ENCODE results near the gene PBOV1.

PBOV1 gene

GRCh38 chr6:138196122-138196738 lies 22.1 kb downstream of the PBOV1 start:
- H3K36me3 ChIP-seq (ENCODE audit: low read depth), result no peaks in the 10 kb centered on the region
- TF ChIP-seq, protein P1, sequence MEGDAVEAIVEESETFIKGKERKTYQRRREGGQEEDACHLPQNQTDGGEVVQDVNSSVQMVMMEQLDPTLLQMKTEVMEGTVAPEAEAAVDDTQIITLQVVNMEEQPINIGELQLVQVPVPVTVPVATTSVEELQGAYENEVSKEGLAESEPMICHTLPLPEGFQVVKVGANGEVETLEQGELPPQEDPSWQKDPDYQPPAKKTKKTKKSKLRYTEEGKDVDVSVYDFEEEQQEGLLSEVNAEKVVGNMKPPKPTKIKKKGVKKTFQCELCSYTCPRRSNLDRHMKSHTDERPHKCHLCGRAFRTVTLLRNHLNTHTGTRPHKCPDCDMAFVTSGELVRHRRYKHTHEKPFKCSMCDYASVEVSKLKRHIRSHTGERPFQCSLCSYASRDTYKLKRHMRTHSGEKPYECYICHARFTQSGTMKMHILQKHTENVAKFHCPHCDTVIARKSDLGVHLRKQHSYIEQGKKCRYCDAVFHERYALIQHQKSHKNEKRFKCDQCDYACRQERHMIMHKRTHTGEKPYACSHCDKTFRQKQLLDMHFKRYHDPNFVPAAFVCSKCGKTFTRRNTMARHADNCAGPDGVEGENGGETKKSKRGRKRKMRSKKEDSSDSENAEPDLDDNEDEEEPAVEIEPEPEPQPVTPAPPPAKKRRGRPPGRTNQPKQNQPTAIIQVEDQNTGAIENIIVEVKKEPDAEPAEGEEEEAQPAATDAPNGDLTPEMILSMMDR (IDR thresholded peaks at IDR 0.05; ENCODE audit: poor library complexity, severe bottlenecking), result no peak
- ATAC-seq (ENCODE audit: low read depth) (no peak), DNase-seq (ENCODE audit: low spot score) (no peak)
- H3K27me3 ChIP-seq (ENCODE audit: insufficient read depth, poor library complexity, severe bottlenecking), result no peaks in the 10 kb centered on the region
- no peaks in the 10 kb centered on the region for H3K4me1 ChIP-seq (ENCODE audit: insufficient read depth, poor library complexity, severe bottlenecking)
- H3K9me3 ChIP-seq (ENCODE audit: severe bottlenecking), result no peaks in the 10 kb centered on the region
- no peak overlapping the region for H3K27ac ChIP-seq (ENCODE audit: poor library complexity, severe bottlenecking)
- H3K4me3 ChIP-seq (ENCODE audit: severe bottlenecking), result no peak overlapping the region

DNA sequence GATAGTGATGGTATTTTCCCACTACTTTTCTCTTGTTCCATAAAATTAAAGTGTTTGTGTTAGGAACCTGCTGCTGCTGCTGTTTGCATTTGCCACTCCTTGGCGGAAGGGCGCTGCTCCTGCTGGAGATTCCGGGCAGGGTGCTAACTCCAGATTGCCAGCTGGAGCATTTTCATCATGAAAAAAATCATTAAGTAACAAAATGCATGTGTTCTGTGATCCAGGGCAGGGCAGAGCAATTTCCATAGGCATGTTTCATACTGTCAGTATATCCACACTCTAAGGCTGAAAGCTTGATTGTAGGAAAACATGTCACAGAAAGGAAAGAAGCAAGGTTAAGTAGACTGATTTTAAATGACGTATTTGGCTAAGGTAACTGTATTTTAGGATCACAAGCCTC lies 24.0 kb downstream of the PBOV1 start:
- TF ChIP-seq, protein P1 (IDR thresholded peaks at IDR 0.05; ENCODE audit: poor library complexity, severe bottlenecking), result no peak
- no peaks in the 10 kb centered on the region for H3K36me3 ChIP-seq (ENCODE audit: low read depth)
- H3K4me3 ChIP-seq (ENCODE audit: severe bottlenecking), result no peak overlapping the region
- ATAC-seq (ENCODE audit: low read depth) (no peak), DNase-seq (ENCODE audit: low spot score) (no peak)
- H3K27ac ChIP-seq (ENCODE audit: poor library complexity, severe bottlenecking), result no peak overlapping the region
- H3K9me3 ChIP-seq (ENCODE audit: severe bottlenecking), result no peaks in the 10 kb centered on the region
- no peaks in the 10 kb centered on the region for H3K27me3 ChIP-seq (ENCODE audit: insufficient read depth, poor library complexity, severe bottlenecking)
- no peaks in the 10 kb centered on the region for H3K4me1 ChIP-seq (ENCODE audit: insufficient read depth, poor library complexity, severe bottlenecking)

- Histone ChIP-seq H3K27ac (ENCODE audit: poor library complexity, severe bottlenecking) (no peak overlapping the region), H3K4me3 (ENCODE audit: severe bottlenecking) (no peak overlapping the region), H3K36me3 (ENCODE audit: low read depth) (no peaks in the 10 kb centered on the region), H3K9me3 (ENCODE audit: severe bottlenecking) (no peaks in the 10 kb centered on the region), H3K27me3 (ENCODE audit: insufficient read depth, poor library complexity, severe bottlenecking) (no peaks in the 10 kb centered on the region), H3K4me1 (ENCODE audit: insufficient read depth, poor library complexity, severe bottlenecking) (no peaks in the 10 kb centered on the region)
- ATAC-seq (ENCODE audit: low read depth), result no peak
- DNase-seq (ENCODE audit: low spot score), result no peak
- TF ChIP-seq, protein P1 (IDR thresholded peaks at IDR 0.05; ENCODE audit: poor library complexity, severe bottlenecking), result no peak
Observed at GRCh38 chr6:138188278-138188941, 29.9 kb downstream of the PBOV1 start.

GRCh38 chr6:138187156-138187555 lies 31.1 kb downstream of the PBOV1 start:
- no peaks in the 10 kb centered on the region for H3K9me3 ChIP-seq (ENCODE audit: severe bottlenecking)
- no peak overlapping the region for H3K27ac ChIP-seq (ENCODE audit: poor library complexity, severe bottlenecking)
- no peaks in the 10 kb centered on the region for H3K4me1 ChIP-seq (ENCODE audit: insufficient read depth, poor library complexity, severe bottlenecking)
- ATAC-seq (ENCODE audit: low read depth) (no peak), DNase-seq (ENCODE audit: low spot score) (no peak)
- no peak overlapping the region for H3K4me3 ChIP-seq (ENCODE audit: severe bottlenecking)
- no peaks in the 10 kb centered on the region for H3K36me3 ChIP-seq (ENCODE audit: low read depth)
- H3K27me3 ChIP-seq (ENCODE audit: insufficient read depth, poor library complexity, severe bottlenecking), result no peaks in the 10 kb centered on the region
- TF ChIP-seq, protein P1 (IDR thresholded peaks at IDR 0.05; ENCODE audit: poor library complexity, severe bottlenecking), result no peak

GRCh38 chr6:138184230-138184629 lies 34.1 kb downstream of the PBOV1 start:
- Histone ChIP-seq H3K4me1 (ENCODE audit: insufficient read depth, poor library complexity, severe bottlenecking) (no peaks in the 10 kb centered on the region), H3K36me3 (ENCODE audit: low read depth) (no peaks in the 10 kb centered on the region), H3K9me3 (ENCODE audit: severe bottlenecking) (no peaks in the 10 kb centered on the region), H3K27ac (ENCODE audit: poor library complexity, severe bottlenecking) (no peak overlapping the region), H3K27me3 (ENCODE audit: insufficient read depth, poor library complexity, severe bottlenecking) (no peaks in the 10 kb centered on the region), H3K4me3 (ENCODE audit: severe bottlenecking) (no peak overlapping the region)
- DNase-seq (ENCODE audit: low spot score), result no peak
- TF ChIP-seq, protein P1 (IDR thresholded peaks at IDR 0.05; ENCODE audit: poor library complexity, severe bottlenecking), result no peak
- no peak for ATAC-seq (ENCODE audit: low read depth)

Data from RWPE2 (cell line).